Right ventricle myocardium inferior (tissue), 1 donor: ENCODE measurements around the gene TM9SF4. TPM values are rescaled to one million over a fixed set of nuclear protein-coding genes. Genes with fewer than 3 reads are reported as not detected.
"Not testable (repeated sequence)": the region's sequence is repeated elsewhere in the genome, so short reads cannot be mapped to it uniquely, and the experiment has no call there.

Experiments
- ATAC-seq: fragments of 200-7000 bp; cut with Tn5 transposase; one replicate; pipeline ENCODE4 v1.9.1; 2020; ENCODE audit warnings: mild to moderate bottlenecking, moderate library complexity
- DNase-seq: peaks from one replicate; pipeline ENCODE4 v3.0.0; 2021; ENCODE audit errors: missing footprints
- intact Hi-C: fragments of 100-400 bp; cut with DNase I; formaldehyde crosslinking; loops from one replicate; pipeline ENCODE4 v1.11.0; 2022
- total RNA-seq: library from RNA; stranded (reverse); fragmentation: NEBNext Ultra II Directional; extraction: Animal tissue kit (Norgen Biotek cat#: 25700); gene quantifications from one replicate; pipeline ENCODE4 v1.2.1, GENCODE V29; 2021
- donor health status: DM: no; HTN: yes; CAD: no; lungs with severe emphysema.

TM9SF4 gene
- total RNA-seq, 1 donor from 2014 or later = 25.3 TPM

DNA sequence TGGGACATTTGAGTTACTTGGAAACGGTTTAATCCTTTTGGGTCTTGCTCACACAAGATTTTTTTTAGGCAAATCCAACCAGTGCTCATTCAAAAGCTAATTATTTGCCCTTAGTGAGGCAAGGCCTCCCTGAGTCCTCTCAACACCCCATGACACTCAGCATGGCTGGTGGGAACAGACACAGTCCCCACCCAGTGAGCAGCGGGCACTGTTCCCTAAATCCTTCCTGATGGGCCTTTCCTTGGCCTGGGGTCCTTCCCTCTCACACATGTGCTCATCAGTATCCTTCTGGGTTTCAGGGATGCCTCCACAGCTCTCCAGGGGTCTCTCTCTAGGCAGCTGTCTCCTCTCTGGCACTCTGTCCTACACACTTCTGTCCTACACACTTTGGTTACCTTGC is 70.0 kb downstream of the TM9SF4 start:
- DNase-seq = no peak
- intact Hi-C loops = no loop called here
- no peak for ATAC-seq

DNA sequence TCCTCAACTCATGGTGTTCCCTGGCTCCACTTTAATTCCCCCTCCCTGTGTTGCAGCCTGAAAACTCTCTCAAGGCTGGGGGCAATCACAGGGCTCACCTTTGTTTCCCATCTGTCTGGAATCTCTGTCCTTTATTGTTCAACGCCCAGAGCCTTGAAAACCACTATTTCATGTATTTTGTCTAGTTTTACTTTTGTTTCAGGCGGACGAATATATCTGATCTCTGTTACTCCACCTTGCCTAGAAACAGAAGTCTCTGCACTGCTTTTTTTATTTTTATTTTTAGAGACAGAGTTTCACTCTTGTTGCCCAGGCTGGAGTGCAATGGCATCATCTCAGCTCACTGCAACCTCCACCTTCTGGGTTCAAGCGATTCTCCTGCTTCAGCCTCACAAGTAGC is 70.4 kb downstream of the TM9SF4 start:
- ATAC-seq = no peak
- no peak for DNase-seq
- intact Hi-C loops = no loop called here

DNA sequence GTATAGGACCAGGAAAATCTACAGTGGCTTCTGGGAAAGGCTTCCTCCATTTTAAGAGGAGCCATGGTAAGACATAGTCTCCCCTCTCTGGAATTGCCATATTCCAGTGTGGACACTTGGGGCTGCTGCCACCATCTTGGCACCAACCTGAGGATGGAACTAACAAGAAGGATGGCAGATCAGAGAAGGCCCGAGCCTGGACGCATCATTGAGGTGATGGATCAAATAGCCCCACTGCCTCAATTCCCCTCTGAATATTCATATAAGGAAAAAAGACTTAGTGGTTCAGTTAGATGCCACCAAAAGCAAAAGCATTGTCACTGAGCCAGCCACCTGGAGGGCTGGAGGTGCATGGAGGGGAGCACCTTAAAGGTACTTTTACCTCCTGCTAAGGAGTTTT is 72.1 kb downstream of the TM9SF4 start:
- DNase-seq = no peak
- intact Hi-C loops = no loop called here
- no peak for ATAC-seq

DNA sequence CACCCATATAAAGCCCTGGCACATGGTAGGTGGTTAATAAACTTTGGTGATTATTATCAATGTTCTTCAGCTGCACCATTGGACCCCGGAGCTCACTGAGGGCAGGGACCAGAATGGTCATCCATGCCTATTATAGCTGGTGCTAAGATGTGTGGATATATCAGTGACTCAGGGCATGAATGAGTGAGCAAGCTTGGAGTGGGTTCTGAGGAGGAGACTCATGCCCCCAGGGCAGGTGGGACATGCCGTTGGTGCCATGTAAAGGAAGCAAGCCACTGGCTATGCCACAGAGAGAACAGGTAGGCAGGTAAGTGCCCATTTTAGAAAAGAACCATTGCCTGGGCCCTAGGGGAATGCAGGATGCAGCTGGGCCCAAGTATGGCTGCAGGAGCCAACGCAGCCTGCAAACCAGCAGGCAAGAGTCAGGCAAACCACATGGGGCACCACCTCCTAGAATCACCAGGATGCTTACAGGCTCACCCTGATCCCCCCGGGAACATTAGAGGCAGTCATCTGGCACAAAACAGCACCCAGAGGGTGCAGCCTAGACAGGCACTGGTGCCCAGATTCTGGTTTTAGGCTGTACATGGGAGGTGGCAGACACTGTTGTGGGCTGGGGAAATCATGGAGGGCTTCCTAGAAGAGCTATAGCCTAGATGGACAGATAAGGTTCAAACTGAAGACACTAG is 74.6 kb downstream of the TM9SF4 start:
- intact Hi-C loops = no loop called here
- DNase-seq (no peak), ATAC-seq (no peak)

DNA sequence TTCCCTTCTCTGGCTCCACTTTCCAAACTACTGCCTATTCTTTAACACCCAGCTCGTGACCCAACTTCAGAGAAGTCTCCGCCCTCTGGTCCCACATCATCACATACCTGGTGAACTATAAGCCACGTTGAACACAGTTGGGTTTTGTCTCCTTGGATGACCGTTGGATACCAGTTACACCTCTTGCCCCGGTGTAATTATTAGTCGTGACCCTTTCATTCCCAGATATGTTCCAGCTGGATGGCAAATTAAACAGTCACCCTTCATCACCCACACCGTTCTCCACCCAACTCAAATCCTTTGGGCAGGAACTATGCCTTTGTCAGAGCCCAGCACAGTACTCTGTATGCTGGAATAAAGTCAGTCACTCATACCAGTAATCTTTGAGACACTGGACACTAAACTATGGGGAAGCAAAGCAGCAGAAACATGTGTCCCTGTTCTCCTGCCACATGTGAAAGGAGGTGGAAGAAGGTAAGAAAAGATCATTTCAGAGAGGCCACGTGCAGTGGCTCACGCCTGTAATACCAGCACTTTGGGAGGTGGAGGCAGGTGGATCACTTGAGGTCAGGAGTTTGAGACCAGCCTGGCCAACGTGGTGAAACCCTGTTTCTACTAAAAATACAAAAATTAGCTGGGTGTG is 75.6 kb downstream of the TM9SF4 start:
- ATAC-seq (no peak), DNase-seq (no peak)
- intact Hi-C loops = no loop called here

DNA sequence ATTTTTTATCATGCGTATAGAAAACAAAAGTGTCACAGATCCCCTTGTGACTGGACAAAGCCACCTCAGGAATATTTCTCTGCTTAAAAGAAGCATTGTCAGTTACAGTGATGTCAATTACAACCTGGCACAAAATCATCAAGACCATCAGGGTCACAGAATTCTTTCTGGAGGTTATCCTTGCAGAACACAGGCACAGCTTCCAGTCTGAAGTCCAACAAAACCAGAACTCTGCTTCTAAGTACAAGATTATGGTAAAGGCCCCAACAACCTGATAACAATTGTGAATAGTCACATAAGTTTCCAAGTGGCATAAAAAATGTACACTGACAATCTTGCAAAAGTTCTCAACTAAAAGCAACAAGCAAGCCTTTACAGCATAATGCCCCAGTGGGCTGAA is 77.0 kb downstream of the TM9SF4 start:
- intact Hi-C loops = no loop called here
- ATAC-seq (no peak), DNase-seq (no peak)

DNA sequence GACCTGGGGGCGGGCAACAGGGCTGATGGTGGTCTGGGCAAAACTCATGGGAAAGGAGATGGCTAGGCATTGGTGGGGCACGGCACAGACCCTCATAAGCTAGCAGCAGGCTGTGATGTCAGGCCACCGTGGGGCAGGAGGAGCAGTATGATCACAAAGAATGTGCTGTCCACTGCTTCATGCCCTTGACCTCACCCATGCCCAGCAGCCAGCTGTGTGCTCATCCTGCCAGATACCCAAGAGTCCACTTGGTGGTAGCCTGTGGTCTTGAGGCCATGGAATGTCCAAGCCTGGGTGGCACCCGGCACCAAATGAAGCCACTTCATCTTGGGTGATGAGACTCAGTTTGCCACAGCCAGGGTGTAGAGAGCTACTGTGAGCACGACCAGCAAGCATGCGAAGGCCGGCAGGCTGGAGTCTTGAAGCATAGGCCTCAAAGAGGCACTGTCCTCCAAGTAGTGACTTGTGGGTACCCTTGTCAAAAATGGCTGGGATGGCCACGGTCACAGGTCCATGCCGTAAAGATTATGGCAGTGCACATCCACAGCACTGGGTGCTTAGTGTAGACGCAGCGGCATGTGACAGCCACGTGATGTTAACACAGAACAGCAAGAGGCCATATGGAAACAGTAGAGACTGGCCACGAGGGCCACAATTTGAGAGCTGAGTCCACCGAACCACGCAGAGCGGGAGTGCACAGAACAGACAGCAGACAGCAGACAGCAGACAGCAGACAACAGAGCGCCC is 79.0 kb downstream of the TM9SF4 start:
- DNase-seq = no peak
- intact Hi-C loops = no loop called here
- ATAC-seq = no peak

DNA sequence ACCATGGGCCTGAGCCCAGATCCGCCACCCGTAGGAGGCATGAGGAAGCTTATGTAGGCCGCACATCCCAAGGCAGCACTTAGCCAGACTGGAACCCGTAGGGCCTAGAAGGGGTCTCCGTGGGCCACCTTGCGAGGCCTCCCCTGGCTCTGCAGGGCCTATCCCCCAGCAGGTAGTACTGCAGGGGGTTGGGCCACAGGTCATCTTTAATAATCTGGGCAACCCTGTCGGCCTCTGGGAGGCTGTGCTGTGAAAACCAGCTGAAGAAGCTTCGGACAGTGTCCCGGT is 79.6 kb downstream of the TM9SF4 start:
- DNase-seq (no peak), ATAC-seq (no peak)
- intact Hi-C loops = no loop called here

DNA sequence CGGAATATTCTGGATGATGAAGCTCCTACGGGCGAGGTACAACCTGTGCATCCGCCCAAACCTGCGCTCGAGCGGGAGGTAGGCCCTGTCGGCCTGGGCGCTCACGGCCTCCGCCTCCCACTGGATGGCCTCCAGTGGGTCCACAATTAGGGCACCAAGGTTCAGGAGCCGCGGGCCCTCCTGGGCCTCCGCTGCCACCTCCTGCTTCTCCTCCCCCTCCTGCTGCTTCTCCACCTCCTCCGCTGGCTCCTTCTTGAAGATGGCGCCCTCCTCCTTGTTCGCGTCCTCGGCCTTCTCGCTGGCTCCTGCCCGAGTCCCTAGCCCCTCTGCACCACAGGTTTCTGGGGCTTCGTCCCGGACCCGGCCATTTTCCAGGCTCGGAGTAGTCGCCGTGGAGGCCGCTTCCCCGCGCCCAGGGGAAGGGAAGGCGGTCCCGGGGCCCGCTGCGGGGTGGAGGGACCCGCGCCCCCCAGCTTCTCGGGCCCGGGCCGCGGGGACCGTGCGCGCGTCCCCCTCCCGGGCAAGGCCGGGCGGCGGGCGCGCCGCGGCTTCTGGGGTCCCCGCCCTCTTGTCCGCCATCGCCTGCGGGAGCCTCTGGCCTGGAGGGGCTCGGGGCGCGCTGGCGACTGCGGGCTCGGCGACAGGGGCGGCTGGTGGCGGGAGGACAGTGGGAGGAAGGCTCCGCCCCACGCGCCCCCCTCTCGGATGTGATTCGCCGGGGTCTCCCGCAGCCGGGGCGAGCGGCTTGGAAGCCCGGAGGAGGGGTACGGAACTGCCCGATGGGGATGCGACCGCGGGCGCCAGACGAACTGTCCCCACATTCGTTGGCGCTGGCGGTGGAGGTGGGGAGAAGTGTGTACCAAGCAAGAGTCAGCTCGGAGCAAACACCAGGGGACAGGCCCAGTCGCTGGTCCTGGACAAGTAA is 80.4 kb downstream of the TM9SF4 start:
- DNase-seq = peak; percentile 82
- intact Hi-C loops = no loop called here
- peak; percentile 54 for ATAC-seq

DNA sequence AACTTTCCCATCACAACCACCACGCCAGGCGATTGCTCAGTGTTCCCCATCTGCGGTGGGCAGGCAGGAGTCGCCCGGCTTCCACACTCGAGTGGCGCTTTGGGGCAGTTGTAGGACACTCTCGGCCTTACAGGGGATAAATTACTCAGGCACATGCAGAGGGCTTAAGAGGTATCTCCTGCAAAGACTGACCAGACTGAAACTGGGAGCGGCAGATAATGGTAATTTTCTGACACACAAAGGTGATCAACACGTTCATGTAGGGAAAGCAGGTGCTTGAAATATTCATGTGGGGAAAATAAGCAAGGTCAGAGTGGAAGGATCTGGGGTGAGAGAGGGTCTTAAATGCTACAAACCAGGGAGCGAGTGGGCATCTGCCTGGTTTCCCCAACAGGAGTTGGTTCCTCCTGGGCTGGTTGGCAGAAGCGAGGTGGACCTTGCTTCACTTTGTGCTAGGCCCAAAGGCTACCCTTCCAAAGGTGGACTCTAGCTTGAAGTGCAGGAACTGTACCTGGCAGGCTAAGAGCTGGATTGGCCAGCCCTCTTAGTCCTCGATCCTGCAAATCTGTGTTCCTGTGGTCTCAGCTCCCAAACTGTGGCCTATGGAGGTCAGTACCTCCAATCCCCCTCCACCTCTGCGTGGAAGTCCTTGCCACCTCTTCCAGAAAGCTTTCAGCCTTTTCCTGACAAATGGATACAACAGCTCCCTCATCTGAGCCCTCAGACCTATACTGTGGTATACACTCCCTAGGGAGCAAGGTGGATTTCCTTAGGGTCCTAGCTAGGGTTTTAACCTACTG is 81.3 kb downstream of the TM9SF4 start:
- DNase-seq = no peak
- no peak for ATAC-seq
- intact Hi-C loops = no loop called here

DNA sequence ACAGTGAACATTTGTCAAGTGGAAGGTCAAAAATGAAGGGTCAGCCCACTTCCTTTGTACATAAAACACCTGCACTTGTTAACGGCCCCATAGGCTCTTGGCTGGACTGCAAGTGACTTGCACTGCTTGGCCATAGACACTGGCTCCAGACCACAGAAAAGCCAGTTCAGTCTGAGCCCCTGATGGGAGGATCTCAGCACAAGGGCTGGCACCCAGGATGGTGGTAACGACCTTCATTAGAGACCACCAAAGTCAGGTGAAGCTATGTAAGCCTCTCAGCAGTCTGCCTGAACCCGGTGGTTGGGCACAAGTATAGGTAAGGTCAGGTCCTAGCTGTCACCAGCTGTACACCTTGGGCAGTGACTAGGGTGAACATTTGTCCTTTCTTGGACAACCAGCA is 81.9 kb downstream of the TM9SF4 start:
- no peak for ATAC-seq
- intact Hi-C loops = no loop called here
- DNase-seq = no peak

DNA sequence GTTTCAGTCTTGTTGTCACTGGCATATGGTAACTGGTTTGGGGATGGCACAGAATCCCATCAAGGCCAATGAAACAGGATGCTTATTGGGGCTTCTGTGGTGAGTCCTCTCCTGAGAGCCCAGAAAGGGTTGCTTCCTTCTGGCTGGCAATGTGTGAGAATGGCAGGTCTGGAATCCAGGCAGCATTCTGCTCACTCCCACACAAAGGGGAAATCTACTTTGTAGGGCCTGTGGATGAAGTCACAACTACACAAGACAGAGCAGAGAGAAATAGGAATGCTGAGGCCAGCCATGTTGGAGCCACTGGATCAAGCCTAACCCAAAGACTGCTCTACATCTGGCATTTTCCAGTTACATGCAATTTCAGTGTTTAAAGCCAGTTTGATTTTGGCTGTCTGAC is 82.4 kb downstream of the TM9SF4 start:
- no peak for DNase-seq
- intact Hi-C loops = no loop called here
- no peak for ATAC-seq

DNA sequence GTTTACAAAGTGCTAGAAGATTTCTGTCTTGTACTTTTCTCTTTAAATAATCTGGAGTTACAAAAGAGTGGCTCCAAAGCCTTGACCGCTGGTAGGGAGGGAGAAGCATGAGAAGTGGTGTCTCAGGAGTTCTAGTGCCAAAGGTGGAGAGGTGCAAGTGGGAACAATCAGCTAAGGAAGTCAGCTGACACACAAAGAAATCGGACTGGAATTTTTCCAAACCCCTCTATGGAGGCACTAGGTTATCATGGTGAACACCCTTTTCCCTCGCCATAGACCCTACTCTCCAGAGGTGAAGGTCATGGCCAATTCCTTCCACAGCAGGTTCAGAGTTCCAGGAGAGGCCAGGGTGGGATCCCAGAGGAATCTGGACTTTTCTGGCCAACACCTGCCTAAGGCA is 83.2 kb downstream of the TM9SF4 start:
- intact Hi-C loops = no loop called here
- no peak for DNase-seq
- ATAC-seq = no peak

DNA sequence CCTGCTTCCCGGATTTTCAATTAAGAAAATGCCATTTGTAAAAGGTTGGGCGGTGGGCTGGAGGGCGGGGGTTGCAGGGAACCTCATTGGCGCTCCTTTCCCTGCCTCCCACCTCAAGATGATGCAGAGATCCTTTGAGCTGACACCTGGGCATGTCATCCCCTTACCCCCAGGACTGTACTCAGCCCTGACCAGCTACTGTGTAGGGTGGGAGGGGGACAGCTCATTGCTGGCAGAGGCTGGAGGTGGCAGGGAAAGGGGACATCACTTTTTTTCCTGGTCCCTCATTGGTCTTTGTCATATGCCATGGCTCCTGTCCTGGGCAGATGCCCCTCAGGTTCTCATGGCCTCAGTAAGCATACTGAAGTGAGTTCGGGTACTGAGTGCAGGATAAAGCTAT is 83.8 kb downstream of the TM9SF4 start:
- ATAC-seq, intact Hi-C loops, DNase-seq: not testable (repeated sequence)

DNA sequence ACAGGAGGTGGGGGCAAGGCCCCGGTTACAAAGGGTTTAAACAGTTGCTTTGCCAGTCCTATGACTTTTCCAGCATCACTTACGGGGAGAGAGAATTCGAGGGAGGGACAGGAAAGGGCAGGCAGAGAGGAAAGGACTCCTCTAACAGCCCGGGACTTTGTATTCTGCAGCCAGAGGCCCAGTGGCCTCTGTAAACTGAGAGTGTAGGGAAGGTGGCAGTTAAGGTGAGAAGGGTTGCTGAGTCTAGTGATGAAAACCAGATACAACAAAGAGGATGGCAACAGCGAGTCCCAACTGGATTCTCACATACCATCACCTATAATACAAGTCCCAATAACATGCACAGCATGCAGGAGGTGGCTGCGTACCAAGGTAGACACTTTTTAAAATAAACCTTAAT is 84.5 kb downstream of the TM9SF4 start:
- intact Hi-C loops = no loop called here
- no peak for DNase-seq
- ATAC-seq = no peak

DNA sequence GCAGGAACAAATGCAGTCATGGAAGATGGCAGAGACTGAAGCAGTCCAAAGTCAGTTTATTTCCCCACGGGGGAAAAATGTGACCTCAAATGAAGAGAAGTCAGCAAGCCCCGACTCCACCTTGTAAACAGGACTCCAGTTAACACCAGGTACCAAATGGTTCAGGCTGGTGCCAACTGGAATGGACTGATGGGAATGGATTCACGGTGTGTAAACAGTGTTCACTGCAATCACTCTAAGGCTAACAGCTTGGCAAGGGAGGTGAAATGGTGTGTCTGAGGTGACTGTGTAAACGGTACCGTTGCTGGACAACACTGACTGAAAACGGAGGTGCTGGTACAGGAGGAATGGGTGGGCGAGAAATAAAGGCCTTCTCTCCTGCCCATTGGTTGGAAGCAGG is 86.1 kb downstream of the TM9SF4 start:
- ATAC-seq (no peak), DNase-seq (no peak)
- intact Hi-C loops = no loop called here

DNA sequence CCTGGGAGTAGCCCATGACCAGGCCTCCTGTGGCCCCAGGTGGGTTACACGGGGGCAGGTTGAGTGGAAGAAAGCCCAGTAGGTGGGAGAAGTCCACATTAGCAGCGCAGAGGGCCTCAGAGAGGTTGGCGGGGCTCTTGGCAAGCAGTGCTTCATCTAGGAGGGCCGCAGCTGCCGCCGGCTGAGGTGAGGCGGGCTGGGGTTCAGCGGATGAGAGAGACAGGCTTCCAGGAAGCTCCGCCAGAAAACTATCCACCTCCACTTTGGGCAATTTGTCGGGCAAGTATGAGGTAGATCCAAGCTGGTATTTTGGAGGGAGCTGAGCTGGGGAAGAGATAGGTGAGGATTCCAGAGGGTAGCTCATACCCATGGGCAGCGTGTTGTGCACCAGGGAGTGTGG is 87.1 kb downstream of the TM9SF4 start:
- intact Hi-C loops, ATAC-seq, DNase-seq: not testable (repeated sequence)

DNA sequence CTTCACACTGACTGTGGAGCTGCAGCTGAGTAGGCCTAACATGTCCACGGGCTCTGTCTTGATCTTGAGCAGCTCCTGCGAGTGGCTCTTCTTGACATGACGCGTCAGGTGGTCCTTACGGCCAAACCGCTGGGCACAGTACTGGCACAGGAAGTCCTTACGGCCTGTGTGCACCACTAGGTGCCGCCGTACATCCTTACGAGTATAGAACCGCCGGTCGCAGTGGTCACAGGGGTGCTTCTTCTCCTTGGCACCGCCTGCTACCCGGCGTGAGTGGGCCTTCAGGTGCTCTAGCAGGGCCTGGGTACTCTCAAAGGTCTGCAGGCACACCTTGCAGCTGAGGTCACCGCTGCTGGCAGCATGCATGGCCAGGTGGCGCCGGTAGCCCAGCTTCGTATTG is 87.6 kb downstream of the TM9SF4 start:
- ATAC-seq, DNase-seq, intact Hi-C loops: not testable (repeated sequence)

DNA sequence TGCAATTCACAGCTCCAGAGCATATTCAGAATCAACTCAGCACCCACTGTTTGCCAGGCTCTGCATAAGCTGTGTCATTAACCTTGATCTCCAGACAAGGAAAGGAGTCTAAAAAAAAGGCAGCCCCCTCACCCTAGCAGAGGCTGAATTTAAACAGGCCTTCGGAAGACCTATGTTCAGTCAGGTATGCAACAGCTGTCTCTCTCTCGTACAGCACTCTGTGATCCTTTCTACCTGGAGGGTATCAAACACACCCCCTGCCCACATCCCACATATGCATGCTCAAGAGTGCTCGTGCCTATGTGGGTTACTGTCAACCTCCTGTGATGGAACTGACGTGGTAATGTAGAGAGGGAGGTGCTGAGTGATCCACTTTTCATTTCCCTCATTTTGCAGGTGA is 89.5 kb downstream of the TM9SF4 start:
- DNase-seq (no peak), ATAC-seq (no peak)
- intact Hi-C loops = no loop called here
